Chondrocyte (in vitro differentiated cells): ENCODE measurements around the gene SRMS. TPM values are rescaled to one million over a fixed set of nuclear protein-coding genes. Genes with fewer than 3 reads are reported as not detected.

Experiments
- DNase-seq: peaks from one replicate; pipeline ENCODE4 v3.0.0; 2021; ENCODE audit warnings: mixed read lengths, low spot score
- H3K27ac Mint-ChIP-seq: one replicate; pipeline ENCODE4 v1.8.0; 2021; ENCODE audit warnings: mild to moderate bottlenecking, moderate library complexity, mixed read lengths; ENCODE audit not compliant: unreplicated experiment
- H3K27me3 Mint-ChIP-seq: 2 replicates; pipeline ENCODE4 v1.8.0; 2021; ENCODE audit warnings: low read depth, mixed read lengths
- H3K36me3 Mint-ChIP-seq: 2 replicates; pipeline ENCODE4 v1.8.0; 2021; ENCODE audit warnings: low read depth, mixed read lengths
- H3K4me1 Mint-ChIP-seq: 2 replicates; pipeline ENCODE4 v1.8.0; 2021; ENCODE audit warnings: low read depth, mild to moderate bottlenecking, mixed read lengths
- H3K4me3 Mint-ChIP-seq: one replicate; pipeline ENCODE4 v1.8.0; 2021; ENCODE audit warnings: mild to moderate bottlenecking, moderate library complexity, mixed read lengths; ENCODE audit not compliant: unreplicated experiment
- H3K9me3 Mint-ChIP-seq: 2 replicates; pipeline ENCODE4 v1.8.0; 2021; ENCODE audit warnings: low read depth, mixed read lengths
- CTCF ChIP-seq: fragments of 200-600 bp; sonication (generic); IDR thresholded peaks from 2 replicates; pipeline ENCODE4 v1.5.0; 2021; ENCODE audit warnings: antibody characterized with exemption, mild to moderate bottlenecking, moderate library complexity
- total RNA-seq: library from RNA; stranded (reverse); gene quantifications from 3 replicates; pipeline ENCODE4 v1.2.1, GENCODE V29; 2021

SRMS gene
- total RNA-seq, 1 donor from 2014 or later, result not detected

- Mint-ChIP-seq H3K9me3 (no peaks in the 10 kb centered on the region), H3K27me3 (no peaks in the 10 kb centered on the region), H3K36me3 (peaks cover 7% of the 10 kb centered on the region), H3K27ac (no peak overlapping the region), H3K4me3 (no peak overlapping the region), H3K4me1 (peaks cover 21% of the 10 kb centered on the region)
- no peak for TF ChIP-seq CTCF
- no peak for DNase-seq
Observed at GRCh38 chr20:63522981-63523611, 24.5 kb downstream of the SRMS start.

- Mint-ChIP-seq H3K9me3 (no peaks in the 10 kb centered on the region), H3K27me3 (no peaks in the 10 kb centered on the region), H3K4me3 (peak overlapping the region; percentile 90), H3K27ac (peak overlapping the region; percentile 41), H3K4me1 (peaks cover 21% of the 10 kb centered on the region), H3K36me3 (peaks cover 7% of the 10 kb centered on the region)
- no peak for TF ChIP-seq CTCF
- no peak for DNase-seq
Observed at GRCh38 chr20:63522091-63522868, 25.3 kb downstream of the SRMS start.

GRCh38 chr20:63521602-63522001 lies 25.9 kb downstream of the SRMS start:
- Mint-ChIP-seq H3K9me3 (no peaks in the 10 kb centered on the region), H3K27ac (peak overlapping the region; percentile 54), H3K27me3 (no peaks in the 10 kb centered on the region), H3K36me3 (peaks cover 7% of the 10 kb centered on the region), H3K4me1 (peaks cover 21% of the 10 kb centered on the region), H3K4me3 (peak overlapping the region; percentile 90)
- DNase-seq, result no peak
- no peak for TF ChIP-seq CTCF

GRCh38 chr20:63520934-63521601 lies 26.5 kb downstream of the SRMS start:
- Mint-ChIP-seq H3K9me3 (no peaks in the 10 kb centered on the region), H3K27me3 (no peaks in the 10 kb centered on the region), H3K4me1 (peaks cover 21% of the 10 kb centered on the region), H3K4me3 (peak overlapping the region; percentile 90), H3K36me3 (peaks cover 7% of the 10 kb centered on the region), H3K27ac (peak overlapping the region; percentile 54)
- TF ChIP-seq CTCF, result peak; percentile 18
- no peak for DNase-seq

- peak within 1 kb of the TSS; percentile 90 for H3K4me3 Mint-ChIP-seq
- H3K4me1 Mint-ChIP-seq, result peaks cover 21% of the 10 kb centered on the region
- peak within 1 kb of the TSS; percentile 79 for H3K27ac Mint-ChIP-seq
- TF ChIP-seq CTCF, result no peak
- no peak for DNase-seq
- no peaks in the 10 kb centered on the region for H3K9me3 Mint-ChIP-seq
- H3K27me3 Mint-ChIP-seq, result no peaks in the 10 kb centered on the region
- peaks cover 7% of the 10 kb centered on the region for H3K36me3 Mint-ChIP-seq
Observed at GRCh38 chr20:63520504-63520933, 27.0 kb downstream of the SRMS start, which contains the start of gene PPDPF. Gene PPDPF (plus strand): TSS chr20:63520765. CDS start chr20:63521309, 544 bp downstream.
